Endothelial cell (in vitro differentiated cells): ENCODE results near the gene ATXN7L3. TPM values are rescaled to one million over a fixed set of nuclear protein-coding genes. Genes with fewer than 3 reads are reported as not detected.
"Not testable (repeated sequence)": the region's sequence is repeated elsewhere in the genome, so short reads cannot be mapped to it uniquely, and the experiment has no call there.

ENCODE experiments used
- DNase-seq: peaks from one replicate; pipeline ENCODE4 v3.0.0; 2021; ENCODE audit warnings: low spot score
- H3K27ac Mint-ChIP-seq: one replicate; pipeline ENCODE4 v1.8.0; 2021; ENCODE audit warnings: mixed read lengths, inconsistent platforms; ENCODE audit not compliant: unreplicated experiment
- H3K27me3 Mint-ChIP-seq: one replicate; pipeline ENCODE4 v1.8.0; 2021; ENCODE audit warnings: mild to moderate bottlenecking, moderate library complexity, mixed read lengths, inconsistent platforms; ENCODE audit not compliant: unreplicated experiment
- H3K36me3 Mint-ChIP-seq: one replicate; pipeline ENCODE4 v1.8.0; 2021; ENCODE audit warnings: mild to moderate bottlenecking, low read depth, mixed read lengths, inconsistent platforms; ENCODE audit not compliant: unreplicated experiment
- H3K4me1 Mint-ChIP-seq: one replicate; pipeline ENCODE4 v1.8.0; 2021; ENCODE audit warnings: mild to moderate bottlenecking, mixed read lengths, inconsistent platforms; ENCODE audit not compliant: unreplicated experiment
- H3K4me3 Mint-ChIP-seq: one replicate; pipeline ENCODE4 v1.8.0; 2021; ENCODE audit warnings: mild to moderate bottlenecking, mixed read lengths, inconsistent platforms; ENCODE audit not compliant: unreplicated experiment
- H3K9me3 Mint-ChIP-seq: one replicate; pipeline ENCODE4 v1.8.0; 2021; ENCODE audit warnings: mixed read lengths, inconsistent platforms; ENCODE audit not compliant: unreplicated experiment
- long read RNA-seq: library from polyadenylated mRNA; unstranded; transcript quantifications from one replicate; pipeline ENCODE4 v2.0.0, GENCODE V29; 2020; ENCODE audit not compliant: unreplicated experiment
- total RNA-seq: library from RNA; stranded (reverse); fragmentation: NEBNext Ultra II Directional; extraction: Animal tissue kit (Norgen Biotek cat#: 25700); gene quantifications from one replicate; pipeline ENCODE4 v1.2.1, GENCODE V29; 2021; ENCODE audit not compliant: unreplicated experiment
- TF ChIP-seq, protein P1 (sequence below): fragments of 200-600 bp; sonication (generic); IDR thresholded peaks from one replicate; pipeline ENCODE4 v1.5.0; 2021; ENCODE audit warnings: antibody characterized with exemption; ENCODE audit not compliant: unreplicated experiment

The ATXN7L3 gene
- total RNA-seq, result 152 TPM
- long read RNA-seq, partial matches to known transcripts, result 0 of 4 reads
- long read RNA-seq, other reads (novel, unspliced or antisense), result 4 of 4 reads

DNA sequence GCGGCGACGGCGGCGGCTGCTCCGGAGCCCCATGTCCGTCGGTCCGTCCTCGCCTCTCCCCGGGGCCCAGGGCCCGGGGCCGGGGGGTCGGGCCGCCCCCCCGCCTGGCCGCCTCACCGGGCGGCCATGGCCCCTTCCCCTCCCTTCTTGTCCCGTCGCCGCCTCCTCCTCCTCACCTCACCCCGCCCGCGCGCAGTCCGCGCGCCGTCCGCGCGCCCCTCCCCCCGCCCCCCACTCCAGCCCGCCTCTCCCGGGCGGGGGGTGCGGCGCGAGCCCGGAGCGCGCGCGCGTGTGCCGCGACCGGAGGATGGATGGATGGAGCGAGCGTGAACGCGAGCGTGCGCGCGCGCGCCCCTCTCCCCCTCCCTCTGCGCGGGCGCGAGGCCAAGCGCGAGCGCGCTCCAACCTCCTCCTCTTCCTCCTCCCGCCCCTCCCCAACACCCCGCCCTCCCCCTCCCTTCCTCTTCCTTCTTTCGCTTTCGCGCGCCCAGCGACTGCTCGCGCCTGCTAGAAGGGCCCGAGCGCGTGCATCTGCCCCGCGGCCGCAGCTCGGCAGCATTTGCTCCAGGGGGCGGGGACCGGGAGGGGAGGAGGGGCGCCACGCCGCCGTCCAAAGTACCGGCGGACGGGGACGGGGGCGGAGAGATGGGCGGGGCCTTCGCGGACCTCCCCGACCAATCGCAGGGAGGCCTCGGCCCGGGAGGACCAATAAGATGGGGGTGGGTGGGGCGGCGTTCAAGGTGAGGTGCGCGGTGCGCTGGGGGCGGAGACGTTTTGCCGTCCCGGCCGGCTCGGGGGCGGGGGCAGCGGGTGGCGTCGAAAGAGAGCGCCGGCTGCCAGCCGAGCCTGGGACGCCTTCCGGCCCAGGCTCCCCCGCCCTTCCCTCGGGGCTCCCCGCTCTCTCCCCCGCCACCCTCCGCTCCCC is at the start of gene ATXN7L3:
ATXN7L3 (minus strand) TSS at position 332 of the 925 bp plus-strand sequence. CDS start 1,814 bp downstream, outside the sequence.
- Mint-ChIP-seq H3K4me3 (peak within 1 kb of the TSS; percentile 93), H3K27ac (peak within 1 kb of the TSS; percentile 95), H3K27me3 (peaks cover 16% of the 10 kb centered on the region), H3K36me3 (peaks cover 27% of the 10 kb centered on the region), H3K9me3 (no peaks in the 10 kb centered on the region), H3K4me1 (peaks cover 42% of the 10 kb centered on the region)
- peak; percentile 99 for DNase-seq
- TF ChIP-seq, protein P1, sequence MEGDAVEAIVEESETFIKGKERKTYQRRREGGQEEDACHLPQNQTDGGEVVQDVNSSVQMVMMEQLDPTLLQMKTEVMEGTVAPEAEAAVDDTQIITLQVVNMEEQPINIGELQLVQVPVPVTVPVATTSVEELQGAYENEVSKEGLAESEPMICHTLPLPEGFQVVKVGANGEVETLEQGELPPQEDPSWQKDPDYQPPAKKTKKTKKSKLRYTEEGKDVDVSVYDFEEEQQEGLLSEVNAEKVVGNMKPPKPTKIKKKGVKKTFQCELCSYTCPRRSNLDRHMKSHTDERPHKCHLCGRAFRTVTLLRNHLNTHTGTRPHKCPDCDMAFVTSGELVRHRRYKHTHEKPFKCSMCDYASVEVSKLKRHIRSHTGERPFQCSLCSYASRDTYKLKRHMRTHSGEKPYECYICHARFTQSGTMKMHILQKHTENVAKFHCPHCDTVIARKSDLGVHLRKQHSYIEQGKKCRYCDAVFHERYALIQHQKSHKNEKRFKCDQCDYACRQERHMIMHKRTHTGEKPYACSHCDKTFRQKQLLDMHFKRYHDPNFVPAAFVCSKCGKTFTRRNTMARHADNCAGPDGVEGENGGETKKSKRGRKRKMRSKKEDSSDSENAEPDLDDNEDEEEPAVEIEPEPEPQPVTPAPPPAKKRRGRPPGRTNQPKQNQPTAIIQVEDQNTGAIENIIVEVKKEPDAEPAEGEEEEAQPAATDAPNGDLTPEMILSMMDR, result no peak

GRCh38 chr17:44247876-44248736 is 48.4 kb upstream of the ATXN7L3 start:
- peaks cover 21% of the 10 kb centered on the region for H3K4me1 Mint-ChIP-seq
- TF ChIP-seq, protein P1, result no peak
- H3K27me3 Mint-ChIP-seq, result peaks cover 6% of the 10 kb centered on the region
- no peaks in the 10 kb centered on the region for H3K36me3 Mint-ChIP-seq
- H3K4me3 Mint-ChIP-seq, result no peak overlapping the region
- H3K9me3 Mint-ChIP-seq, result no peaks in the 10 kb centered on the region
- DNase-seq, result no peak
- H3K27ac Mint-ChIP-seq, result no peak overlapping the region

- DNase-seq, result no peak
- Mint-ChIP-seq H3K27me3 (peaks cover 5% of the 10 kb centered on the region), H3K27ac (peak overlapping the region; percentile 36), H3K4me3 (no peak overlapping the region), H3K4me1 (peaks cover 21% of the 10 kb centered on the region), H3K9me3 (no peaks in the 10 kb centered on the region), H3K36me3 (no peaks in the 10 kb centered on the region)
- TF ChIP-seq, protein P1, result no peak
Measured at GRCh38 chr17:44247440-44247841, 47.8 kb upstream of the ATXN7L3 start.

DNA sequence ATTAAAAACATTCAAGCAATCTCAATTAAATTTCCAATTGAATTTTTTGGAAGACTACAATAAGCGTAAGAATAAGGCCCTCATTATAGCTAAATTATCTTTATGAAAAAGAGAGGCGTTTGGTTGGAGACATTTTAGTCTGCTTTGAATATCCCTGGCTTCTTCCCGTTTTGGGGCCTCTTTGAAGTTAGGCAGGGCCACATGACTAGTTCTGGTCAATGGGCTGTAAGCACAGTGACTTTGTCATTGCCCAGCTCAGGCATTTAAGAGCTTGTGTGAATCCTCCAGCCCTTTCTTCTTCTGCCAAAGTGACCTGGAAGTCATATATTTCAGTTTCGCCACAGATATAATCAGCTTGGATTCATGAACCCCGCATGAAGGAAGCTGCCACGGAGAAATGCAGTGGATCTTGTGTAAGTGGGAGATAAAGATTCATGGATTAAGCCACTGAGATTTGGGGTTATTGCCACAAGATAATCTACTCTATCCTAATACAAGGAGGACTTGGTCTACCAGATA is 41.5 kb upstream of the ATXN7L3 start:
- H3K36me3 Mint-ChIP-seq, result no peaks in the 10 kb centered on the region
- H3K4me1 Mint-ChIP-seq, result peaks cover 4% of the 10 kb centered on the region
- TF ChIP-seq, protein P1, result no peak
- no peak overlapping the region for H3K27ac Mint-ChIP-seq
- peaks cover 2% of the 10 kb centered on the region for H3K27me3 Mint-ChIP-seq
- DNase-seq, result no peak
- H3K9me3 Mint-ChIP-seq, result no peaks in the 10 kb centered on the region
- H3K4me3 Mint-ChIP-seq, result no peak overlapping the region

- DNase-seq, H3K36me3 Mint-ChIP-seq, H3K4me1 Mint-ChIP-seq, H3K27me3 Mint-ChIP-seq, H3K27ac Mint-ChIP-seq, H3K9me3 Mint-ChIP-seq, H3K4me3 Mint-ChIP-seq: not testable (repeated sequence)
Measured at GRCh38 chr17:44237886-44238285, 38.2 kb upstream of the ATXN7L3 start.
